Stimulated activated CD8-positive, alpha-beta memory T cell treated with anti-CD3 and anti-CD28 coated beads, Interleukin-7, amount 100 ng/mL, for 48 hours (primary cell): Measurements from ENCODE around the gene SIM2.
"Not testable (repeated sequence)": the region's sequence is repeated elsewhere in the genome, so short reads cannot be mapped to it uniquely, and the experiment has no call there.

Source experiments
- DNase-seq, 2 donors: peaks; one replicate each; pipeline ENCODE4 v3.0.0-alpha.2; 2020; ENCODE audit warnings: low read depth in 1 of 2; ENCODE audit errors: extremely low read depth in 1 of 2

The SIM2 gene, protein sequence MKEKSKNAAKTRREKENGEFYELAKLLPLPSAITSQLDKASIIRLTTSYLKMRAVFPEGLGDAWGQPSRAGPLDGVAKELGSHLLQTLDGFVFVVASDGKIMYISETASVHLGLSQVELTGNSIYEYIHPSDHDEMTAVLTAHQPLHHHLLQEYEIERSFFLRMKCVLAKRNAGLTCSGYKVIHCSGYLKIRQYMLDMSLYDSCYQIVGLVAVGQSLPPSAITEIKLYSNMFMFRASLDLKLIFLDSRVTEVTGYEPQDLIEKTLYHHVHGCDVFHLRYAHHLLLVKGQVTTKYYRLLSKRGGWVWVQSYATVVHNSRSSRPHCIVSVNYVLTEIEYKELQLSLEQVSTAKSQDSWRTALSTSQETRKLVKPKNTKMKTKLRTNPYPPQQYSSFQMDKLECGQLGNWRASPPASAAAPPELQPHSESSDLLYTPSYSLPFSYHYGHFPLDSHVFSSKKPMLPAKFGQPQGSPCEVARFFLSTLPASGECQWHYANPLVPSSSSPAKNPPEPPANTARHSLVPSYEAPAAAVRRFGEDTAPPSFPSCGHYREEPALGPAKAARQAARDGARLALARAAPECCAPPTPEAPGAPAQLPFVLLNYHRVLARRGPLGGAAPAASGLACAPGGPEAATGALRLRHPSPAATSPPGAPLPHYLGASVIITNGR

DNA sequence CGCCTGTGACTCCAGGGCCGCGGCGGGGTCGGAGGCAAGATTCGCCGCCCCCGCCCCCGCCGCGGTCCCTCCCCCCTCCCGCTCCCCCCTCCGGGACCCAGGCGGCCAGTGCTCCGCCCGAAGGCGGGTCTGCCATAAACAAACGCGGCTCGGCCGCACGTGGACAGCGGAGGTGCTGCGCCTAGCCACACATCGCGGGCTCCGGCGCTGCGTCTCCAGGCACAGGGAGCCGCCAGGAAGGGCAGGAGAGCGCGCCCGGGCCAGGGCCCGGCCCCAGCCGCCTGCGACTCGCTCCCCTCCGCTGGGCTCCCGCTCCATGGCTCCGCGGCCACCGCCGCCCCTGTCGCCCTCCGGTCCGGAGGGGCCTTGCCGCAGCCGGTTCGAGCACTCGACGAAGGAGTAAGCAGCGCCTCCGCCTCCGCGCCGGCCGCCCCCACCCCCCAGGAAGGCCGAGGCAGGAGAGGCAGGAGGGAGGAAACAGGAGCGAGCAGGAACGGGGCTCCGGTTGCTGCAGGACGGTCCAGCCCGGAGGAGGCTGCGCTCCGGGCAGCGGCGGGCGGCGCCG, at the start of gene SIM2:
Gene SIM2 (plus strand): TSS at position 135 of the 565 bp plus-strand sequence. CDS start 632 bp downstream, outside the sequence.
- no peak for DNase-seq

DNA sequence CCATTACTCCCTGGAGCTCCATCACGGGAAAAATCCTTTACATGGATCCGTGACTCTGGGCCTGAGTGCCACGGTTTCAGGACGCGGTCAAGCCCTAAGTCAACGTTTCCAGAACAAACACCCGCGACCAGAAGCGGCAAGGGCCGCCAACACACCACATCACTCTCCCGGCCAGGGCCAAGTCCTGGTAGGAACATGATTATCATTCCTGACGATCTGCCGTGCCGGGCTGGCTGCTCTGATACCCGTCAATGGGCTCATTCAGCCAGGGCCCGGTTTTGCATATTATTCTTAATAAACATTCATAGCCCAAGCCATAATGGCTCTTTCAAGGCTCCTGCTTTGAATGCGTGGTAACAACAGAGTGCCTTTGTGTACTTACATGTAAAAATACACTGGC, 44.6 kb upstream of the SIM2 start:
- DNase-seq = no peak

DNA sequence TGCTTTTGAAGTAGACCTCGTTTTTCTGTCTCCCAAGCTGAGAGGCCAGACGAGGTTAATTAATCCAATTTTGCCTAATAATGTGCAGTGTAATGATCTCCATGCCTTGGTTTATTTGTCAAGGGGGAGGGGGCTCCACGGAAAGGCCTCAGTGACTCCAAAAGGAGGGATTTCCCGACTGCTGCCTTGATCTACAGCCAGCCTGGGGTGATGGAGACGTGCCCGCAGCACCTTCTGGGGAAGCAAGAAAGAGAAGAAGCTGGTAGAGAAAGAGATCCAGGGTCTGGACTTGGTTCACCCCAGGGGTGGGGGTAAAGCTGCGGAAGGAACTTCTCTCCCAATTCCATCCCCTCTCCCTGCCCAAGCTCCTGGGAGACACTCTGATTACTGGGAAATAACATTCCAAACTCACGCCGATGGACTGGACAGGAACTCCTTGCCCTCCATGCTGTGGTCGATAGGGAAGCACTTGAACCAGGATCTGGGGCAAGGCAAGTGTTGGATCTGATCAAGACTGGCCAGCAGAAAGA, 44.1 kb upstream of the SIM2 start:
- DNase-seq = no peak

DNA sequence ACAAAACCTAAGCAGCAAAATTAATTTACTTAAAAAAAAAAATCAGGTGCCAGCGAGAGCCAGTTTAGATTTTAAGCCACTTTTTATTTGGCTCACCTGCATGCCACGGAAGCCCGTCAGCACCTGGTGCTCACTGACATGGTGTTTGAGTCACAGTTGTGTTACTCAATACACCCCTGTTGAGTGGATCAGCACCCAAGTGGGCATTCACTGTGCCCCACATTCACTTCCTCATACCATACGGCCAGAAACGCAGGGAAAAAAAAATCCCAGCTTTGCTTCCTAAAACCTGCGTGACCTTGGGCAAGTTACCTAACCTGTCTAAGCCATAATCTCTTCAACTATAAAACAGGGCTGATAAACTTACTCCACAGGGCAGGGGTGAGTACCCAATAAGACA, 42.8 kb upstream of the SIM2 start:
- no peak for DNase-seq

DNA sequence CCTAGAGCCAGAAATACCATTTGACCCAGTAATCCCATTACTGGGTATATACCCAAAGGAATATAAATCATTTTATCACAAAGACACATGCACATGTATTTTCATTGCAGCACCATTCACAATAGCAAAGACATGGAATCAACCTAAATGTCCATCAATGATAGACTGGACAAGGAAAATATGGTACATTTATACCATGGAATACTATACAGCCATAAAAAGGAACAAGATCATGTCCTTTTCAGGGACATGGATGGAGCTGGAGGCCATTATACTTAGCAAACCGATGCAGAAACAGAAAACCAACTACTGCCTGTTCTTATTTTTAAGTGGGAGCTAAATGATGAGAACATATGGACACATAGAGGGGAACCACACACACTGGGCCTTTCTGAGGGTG, 41.6 kb upstream of the SIM2 start:
- not testable (repeated sequence) for DNase-seq

DNA sequence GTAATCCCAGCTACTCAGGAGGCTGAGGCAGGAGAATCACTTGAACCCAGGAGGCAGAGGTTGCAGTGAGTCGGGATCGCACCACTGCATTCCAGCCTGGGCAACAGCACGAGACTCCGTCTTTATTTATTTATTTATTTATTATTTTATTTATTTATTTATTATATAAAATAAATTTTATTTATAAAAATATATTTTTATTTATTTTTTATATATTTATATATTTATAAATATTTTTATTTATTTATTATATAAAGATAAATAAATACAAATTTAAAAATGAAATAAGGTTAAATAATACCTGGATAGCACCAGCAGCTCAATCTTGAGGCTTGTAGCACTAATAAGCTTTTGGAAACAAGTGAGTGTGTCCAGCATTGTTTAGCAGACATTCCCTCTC, 40.9 kb upstream of the SIM2 start:
- no peak for DNase-seq

DNA sequence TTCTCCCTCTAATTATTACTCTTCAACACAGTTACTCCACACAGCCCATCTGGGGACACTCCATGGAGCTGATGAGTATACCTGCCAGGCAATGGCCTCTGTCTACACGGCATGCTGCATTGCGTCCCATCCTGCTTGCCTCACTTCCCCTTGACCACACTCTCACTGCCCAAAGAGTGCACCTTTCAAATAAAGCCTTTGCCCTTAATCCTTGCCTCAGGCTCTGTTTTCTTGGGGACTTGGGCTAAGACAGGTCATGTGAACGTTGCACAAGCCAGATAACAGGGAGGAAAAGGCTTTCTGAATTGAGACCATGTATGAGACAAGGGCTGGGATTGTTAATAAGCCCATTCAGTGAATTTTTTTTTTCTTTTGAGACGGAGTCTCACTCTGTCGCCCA, 40.0 kb upstream of the SIM2 start:
- DNase-seq = no peak

DNA sequence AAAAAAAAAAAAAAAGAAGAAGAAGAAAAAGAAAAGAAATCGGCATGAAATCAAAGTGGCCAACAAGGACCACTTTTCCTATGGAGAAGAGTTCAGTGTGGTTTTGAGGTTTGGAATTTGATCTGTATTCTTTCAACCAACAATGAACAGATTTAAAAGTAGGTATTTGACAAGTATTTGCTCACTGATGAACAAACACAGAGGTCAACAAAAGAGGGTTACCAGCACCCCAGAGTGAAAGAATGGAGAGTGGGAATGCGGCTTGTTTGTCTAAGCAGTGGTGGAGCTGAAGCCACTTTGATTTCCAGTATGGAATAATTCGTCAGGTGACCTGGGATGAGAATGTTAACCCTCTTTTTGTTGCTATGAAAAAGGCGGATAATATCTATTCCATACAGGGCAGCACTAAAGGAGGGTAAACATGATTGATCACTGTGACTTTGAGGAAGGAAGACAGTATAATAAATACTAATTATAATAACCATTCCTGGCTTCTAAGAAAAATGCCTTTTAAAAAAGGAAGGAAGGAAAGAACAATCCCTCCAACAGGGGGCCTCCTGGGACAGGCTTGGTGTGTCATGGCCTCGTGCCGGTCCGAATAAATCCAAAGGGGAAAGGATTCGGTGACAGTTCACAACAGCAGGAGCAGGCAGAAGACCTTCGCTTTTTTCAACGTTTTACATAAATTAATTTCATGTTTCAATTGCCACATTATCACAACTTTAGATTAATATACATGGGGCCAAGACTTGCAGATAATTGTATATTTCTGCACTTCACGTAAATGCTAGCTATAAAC, 37.2 kb upstream of the SIM2 start:
- DNase-seq = no peak

DNA sequence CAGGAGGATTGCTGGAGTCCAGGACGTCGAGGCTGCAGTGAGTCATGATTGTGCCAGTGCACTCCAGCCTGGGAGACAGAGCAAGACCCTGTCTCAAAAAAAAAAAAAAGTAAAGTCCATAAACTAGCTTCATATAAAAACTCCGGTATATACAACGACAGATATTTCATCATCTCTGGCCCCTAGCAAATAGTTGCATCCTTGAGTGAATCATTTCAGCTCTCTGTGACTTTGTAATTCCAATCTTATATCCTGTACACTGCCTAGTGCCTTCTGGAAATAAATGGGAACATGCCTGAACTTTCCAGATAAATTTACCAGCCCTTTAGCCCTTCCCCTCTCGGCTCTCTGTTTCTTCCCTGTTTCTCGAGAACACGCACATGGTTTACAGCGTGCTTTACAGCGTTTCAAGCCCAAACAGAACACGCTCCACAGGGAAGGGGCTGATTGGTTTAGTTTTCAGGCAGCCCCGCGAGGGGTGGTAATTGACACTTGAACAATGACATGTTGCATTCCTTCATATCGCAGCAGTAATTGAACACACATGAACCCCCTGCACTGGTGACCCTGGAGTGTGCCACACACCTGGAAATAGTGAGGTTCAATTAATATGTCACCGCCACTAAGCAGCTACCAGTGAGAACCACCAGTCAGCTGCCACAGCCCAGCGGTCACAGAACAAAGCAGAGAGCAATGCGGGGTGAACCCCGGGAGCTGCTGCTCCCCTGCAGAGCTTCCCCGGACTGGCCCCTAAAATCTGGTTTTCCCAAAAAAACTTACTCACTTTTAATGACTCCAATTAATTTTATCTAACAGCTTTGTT, 35.7 kb upstream of the SIM2 start:
- DNase-seq = no peak

DNA sequence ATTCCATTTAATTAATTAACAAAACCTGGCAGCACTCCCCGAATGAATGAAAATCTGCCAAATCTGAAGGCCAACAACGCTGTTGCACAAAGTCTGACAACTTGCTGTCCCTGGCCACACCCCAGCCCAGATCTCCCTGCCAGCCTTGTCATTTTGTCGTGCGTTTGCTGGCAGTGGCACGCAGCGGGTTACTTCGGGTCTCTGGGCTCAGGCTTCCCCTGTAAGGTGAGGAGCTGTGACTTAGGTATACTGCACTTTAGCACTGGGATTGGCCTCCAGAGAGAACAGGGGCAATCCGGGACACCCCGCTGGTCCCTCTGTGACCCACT, 34.3 kb upstream of the SIM2 start:
- no peak for DNase-seq

DNA sequence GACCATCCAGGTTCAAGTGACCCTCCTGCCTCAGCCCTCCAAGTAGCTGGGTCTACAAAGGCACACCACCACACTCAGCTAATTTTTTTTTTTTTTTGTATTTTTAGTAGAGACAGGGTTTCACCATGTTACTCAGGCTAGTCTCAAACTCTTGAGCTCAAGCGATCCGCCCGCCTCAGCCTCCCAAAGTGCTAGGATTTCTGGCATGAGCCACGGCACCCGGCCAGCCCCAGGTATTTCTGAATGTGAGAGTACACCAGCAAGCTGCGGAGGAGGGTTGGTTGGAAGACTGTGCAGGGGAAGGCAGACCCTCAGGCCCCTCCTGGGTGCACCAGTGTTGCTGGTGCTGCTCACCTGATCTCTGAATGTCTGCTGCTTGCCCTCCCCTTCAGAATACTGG, 33.1 kb upstream of the SIM2 start:
- no peak for DNase-seq

DNA sequence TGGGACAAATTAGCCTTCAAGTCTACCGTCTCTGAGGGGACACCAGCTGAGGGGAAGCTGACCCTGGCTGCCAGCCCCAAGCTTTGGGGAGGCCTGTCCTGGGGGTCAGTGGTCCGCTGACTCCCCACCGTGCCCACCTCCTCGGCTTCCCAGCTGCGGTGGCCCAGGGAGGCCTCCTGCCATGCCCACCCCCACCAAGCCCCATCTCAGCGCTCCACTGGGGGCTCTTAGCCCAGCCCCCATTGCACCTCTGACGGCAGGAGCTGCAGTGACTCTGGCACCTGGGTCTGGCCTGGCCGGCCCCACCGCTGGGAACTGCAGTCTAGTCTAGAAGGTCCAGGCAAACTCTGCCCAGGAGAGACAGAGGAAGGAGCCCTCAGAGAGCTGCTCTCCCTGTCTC, 30.2 kb upstream of the SIM2 start:
- DNase-seq = no peak

DNA sequence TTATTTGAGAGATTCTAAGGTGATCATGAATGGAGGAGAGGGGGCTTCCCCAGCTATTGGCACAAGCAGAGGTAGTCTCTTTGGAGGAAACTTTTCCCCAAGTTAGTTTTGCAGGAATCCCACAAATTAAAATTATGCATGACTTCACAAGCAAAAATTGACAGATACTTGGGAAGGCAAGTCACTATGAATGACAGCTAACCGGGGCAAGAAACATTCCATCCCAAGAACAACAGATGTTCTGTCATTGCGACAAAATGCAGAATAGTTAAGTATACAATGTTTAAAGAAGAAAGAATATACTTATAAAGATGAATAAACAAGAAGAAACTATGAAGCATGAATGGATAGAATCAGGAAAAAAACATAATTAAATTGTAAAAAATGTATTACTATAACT, 27.1 kb upstream of the SIM2 start:
- no peak for DNase-seq

DNA sequence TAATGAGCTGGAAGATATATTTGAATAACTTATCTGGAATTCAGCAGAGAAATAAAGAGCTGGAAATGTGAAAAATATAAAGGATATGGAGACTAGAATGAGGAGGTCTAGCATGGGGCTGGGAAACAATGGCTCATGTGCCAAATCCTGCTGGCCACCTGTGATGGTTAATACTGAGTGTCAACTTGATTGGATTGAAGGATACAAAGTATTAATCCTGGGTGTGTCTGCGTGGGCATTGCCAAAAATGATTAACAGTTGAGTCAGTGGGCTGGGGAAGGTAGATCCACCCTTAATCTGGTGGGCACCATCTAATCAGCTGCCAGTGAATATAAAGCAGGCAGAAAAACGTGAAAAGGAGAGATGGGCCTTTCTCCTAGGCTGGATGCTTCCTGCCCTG, 26.6 kb upstream of the SIM2 start:
- not testable (repeated sequence) for DNase-seq

DNA sequence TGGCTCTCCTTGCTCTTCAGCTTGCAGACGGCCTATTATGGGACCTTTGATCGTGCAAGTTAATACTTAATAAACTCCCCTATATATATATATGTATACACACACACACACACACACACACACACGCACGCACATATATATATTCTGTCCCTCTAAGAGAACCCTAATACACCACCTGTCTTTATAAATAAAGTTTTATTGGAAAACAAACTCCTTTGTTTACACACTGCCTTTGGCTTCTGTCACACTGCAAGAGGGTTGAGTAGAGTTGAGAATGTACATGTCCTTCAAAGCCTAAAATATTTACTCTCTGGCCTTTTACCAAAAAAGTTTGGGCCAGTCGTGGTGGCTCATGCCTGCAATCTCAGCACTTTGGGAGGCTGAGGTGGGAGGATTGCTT, 26.2 kb upstream of the SIM2 start:
- no peak for DNase-seq

DNA sequence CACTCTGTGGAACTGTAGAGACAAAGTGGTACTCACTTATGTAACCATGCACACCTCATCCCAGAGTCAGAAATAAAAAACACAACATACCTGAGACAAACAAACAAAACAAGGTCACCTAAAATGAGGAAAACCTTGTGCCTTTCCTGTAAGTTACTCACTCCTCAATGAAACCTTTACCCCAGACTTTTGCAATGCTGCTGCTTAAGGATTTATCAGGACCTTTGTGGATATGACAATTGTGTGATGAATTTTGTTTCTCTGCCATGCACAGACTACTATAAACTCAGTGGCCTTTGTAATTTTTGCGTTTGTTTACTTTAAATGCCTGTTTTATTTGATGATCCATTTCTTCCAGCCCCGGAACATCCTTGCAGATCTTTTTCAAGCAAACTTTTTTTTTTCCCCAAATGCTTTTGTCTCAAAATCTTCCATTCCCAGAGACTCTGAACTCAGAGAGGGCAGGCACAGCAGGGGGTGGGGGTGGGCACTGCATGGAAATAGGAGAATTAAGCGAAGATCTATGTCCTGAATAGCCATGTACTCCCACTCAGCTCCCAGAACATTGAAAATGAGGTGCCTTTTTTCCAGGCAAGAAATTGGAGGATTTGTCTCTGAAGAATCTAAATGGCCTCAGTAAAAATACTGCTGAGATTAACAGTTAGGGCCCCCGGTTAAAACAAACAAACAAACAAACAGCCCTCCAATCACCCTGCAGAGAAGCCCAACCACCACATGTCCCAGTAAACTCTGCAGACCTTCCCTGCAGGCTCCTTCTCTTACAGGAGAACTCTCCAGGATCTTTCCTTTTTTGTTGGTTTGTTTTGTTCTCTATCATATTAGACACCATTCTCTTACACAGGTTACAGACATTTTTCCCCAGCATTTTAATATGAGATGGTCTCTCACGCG, 22.6 kb upstream of the SIM2 start:
- no peak for DNase-seq

DNA sequence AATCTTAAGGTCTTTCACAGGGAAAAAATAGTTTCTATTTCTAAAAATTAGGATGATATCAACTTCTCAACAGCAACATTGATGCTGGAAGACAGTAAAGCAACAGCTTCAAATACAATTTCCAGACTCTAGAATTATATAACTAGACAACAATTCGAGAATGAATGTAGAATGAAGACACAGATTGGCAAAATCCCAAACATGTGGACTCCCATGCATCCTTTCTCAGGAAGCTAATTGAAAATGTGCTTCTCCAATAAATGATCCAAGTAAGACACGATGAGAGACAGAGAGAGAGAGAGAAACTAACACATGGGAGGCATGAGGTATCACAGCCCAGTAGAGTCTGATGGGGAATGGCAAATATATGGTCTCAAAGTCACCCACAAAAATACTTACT, 21.5 kb upstream of the SIM2 start:
- DNase-seq = no peak

DNA sequence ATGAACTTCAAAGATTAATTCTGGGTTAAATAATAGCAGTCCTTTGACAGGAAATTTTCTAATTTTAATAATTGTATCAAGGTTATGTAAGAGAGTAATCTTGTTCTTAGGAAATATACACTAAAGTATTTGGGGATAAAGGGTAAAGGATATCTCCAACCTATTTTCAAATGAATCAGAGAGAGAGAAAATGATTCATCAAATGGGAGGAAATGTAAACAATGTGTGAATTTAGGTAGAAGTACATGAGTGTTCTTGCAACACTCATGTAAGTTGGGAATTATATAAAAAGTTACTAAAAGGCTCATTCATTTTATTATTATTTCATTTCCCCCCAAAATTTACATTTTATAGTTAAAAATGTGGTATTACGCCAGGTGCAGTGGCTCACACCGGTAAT, 20.4 kb upstream of the SIM2 start:
- no peak for DNase-seq

DNA sequence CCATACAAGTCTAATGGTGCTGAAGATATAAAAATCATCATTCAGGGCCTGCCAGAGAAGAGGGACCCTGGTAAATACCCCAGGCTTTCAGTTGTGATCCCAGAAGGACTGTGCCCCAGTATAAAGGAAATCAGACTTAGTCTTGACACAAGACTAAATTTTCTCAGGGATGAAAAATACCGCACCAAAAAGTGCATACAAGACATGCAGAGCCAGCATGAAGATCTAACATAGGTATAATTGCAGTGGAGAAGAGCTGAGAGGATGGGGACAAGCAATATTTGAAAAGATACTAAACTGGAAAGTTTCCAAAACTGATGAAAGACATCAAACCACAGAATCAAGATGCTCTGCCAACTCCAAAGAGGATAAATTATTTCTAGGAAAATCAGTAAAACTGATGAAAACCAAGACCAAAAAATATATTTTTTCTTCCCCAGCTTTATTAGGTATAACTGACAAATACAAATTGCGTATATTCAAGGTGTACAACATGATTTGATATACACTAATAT, 17.7 kb upstream of the SIM2 start:
- no peak for DNase-seq
